NT2/D1 (cell line): ENCODE data around the gene CREG1.

Experiments used
- SUZ12 ChIP-seq: IDR thresholded peaks from 2 replicates; pipeline ENCODE4 v1.6.1; 2011; ENCODE audit not compliant: insufficient read length, insufficient read depth; ENCODE audit errors: extremely low read depth
- YY1 ChIP-seq: IDR thresholded peaks from 2 replicates; pipeline ENCODE4 v1.6.1; 2011; ENCODE audit not compliant: insufficient read length, insufficient read depth

GRCh38 chr1:167543199-167543990, 10.2 kb downstream of the CREG1 start:
- TF ChIP-seq YY1, result no peak
- TF ChIP-seq SUZ12, result no peak
